A673 (cell line): ENCODE measurements around the gene LCLAT1. TPM values are rescaled to one million over a fixed set of nuclear protein-coding genes. Genes with fewer than 3 reads are reported as not detected.

ENCODE experiments used
- BruUV-seq: library from RNA; stranded (reverse); fragments of 400-500 nt; replicated peaks from 2 replicates; lab custom pipeline; 2021; lab: Mats Ljungman, UMichigan
- CTCF ChIA-PET: fragments of 300-600 bp; sonication (Branson Sonifier 250); formaldehyde crosslinking; loops from one replicate; lab custom pipeline; 2022; ENCODE audit warnings: antibody characterized with exemption; lab: Charles Lee
- POLR2A ChIA-PET: fragments of 300-600 bp; sonication (Branson Sonifier 250); formaldehyde crosslinking; loops from one replicate; lab custom pipeline; 2022; ENCODE audit warnings: antibody characterized with exemption; ENCODE audit not compliant: low non-redundant PET; lab: Charles Lee
- DNase-seq: peaks from one replicate; pipeline ENCODE4 v3.0.0-alpha.2; 2015; ENCODE audit warnings: low spot score
- H3K27ac ChIP-seq: fragments of 200-600 bp; sonication (generic); 2 replicates; pipeline ENCODE4 v1.5.1; 2016; ENCODE audit warnings: mixed run types, low read depth, mild to moderate bottlenecking, mixed read lengths, antibody characterized with exemption, low read length; ENCODE audit not compliant: poor library complexity, severe bottlenecking
- H3K27me3 ChIP-seq: fragments of 200-600 bp; sonication (generic); replicated peaks from 2 replicates; pipeline ENCODE4 v1.6.1; 2017; ENCODE audit warnings: mixed run types, low read depth, mild to moderate bottlenecking, mixed read lengths, antibody characterized with exemption, low read length; ENCODE audit not compliant: insufficient read depth, poor library complexity
- H3K36me3 ChIP-seq: fragments of 200-600 bp; sonication (generic); 2 replicates; pipeline ENCODE4 v1.6.1; 2016; ENCODE audit warnings: mixed run types, mild to moderate bottlenecking, mixed read lengths, antibody characterized with exemption, low read length; ENCODE audit not compliant: insufficient read depth, poor library complexity, severe bottlenecking
- H3K4me1 ChIP-seq: fragments of 200-600 bp; sonication (generic); 2 replicates; pipeline ENCODE4 v1.6.1; 2017; ENCODE audit warnings: mixed run types, mild to moderate bottlenecking, mixed read lengths, antibody characterized with exemption, low read length; ENCODE audit not compliant: insufficient read depth, poor library complexity, severe bottlenecking
- H3K4me3 ChIP-seq: fragments of 200-600 bp; sonication (generic); 2 replicates; pipeline ENCODE4 v1.5.1; 2016; ENCODE audit warnings: low read depth, mixed run types, mild to moderate bottlenecking, mixed read lengths, low read length; ENCODE audit not compliant: poor library complexity, severe bottlenecking
- H3K9me3 ChIP-seq: fragments of 200-600 bp; sonication (generic); 2 replicates; pipeline ENCODE4 v1.6.1; 2016; ENCODE audit warnings: mixed run types, low read depth, mild to moderate bottlenecking, mixed read lengths, antibody characterized with exemption, low read length; ENCODE audit not compliant: poor library complexity, severe bottlenecking
- CTCF ChIP-seq: fragments of 300-800, 200-600 bp; sonication (generic); conservative IDR thresholded peaks from 2 replicates; pipeline ENCODE4 v1.5.1; 2017; ENCODE audit warnings: low read depth, mild to moderate bottlenecking, antibody characterized with exemption, low read length, moderate library complexity, mixed read lengths
- EZH2 ChIP-seq: fragments of 200-600 bp; sonication (generic); IDR thresholded peaks from 2 replicates; pipeline ENCODE4 v1.6.1; 2017; ENCODE audit warnings: borderline replicate concordance, low read depth, mild to moderate bottlenecking, mixed read lengths, antibody characterized with exemption, low read length; ENCODE audit not compliant: poor library complexity, severe bottlenecking
- intact Hi-C: fragments of 100-400 bp; cut with micrococcal nuclease; formaldehyde crosslinking; loops from one replicate; pipeline ENCODE4 v1.10.0; 2022; ENCODE audit not compliant: unreplicated experiment
- total RNA-seq: library from RNA; stranded (reverse); gene quantifications from 2 replicates; pipeline ENCODE4 v1.2.3, GENCODE V29; 2021

Gene LCLAT1
- total RNA-seq, 1 experiment from 2014 or later = 35.3 TPM

DNA sequence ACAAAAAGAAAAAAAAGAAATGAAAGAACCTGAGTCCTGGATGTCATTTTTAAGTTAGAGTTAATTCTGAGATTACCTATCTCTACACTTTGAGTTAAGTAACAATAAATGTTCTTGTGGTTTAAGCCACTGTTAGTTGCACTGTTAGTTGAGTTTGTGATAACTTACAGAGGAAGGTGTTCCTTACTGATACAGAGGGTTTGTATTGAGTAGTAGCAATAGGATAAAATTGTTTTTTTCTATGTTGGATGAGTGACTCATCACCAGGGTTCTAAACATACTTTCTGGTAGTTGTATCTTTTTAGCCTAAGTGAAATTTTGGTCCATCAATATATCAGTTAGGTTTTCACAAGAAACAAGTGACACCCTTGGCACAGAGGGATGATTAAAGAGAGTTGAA is 4.0 kb upstream of the LCLAT1 start:
- ChIA-PET CTCF (no interaction called here), POLR2A (no interaction called here)
- BruUV-seq = no TSS peak
- intact Hi-C loops = loop anchor here (10.0 kb wide), 1 partner anchor 208 kb away; the partner anchor contains the start of gene LBH
- H3K4me1 ChIP-seq = peaks cover 3% of the 10 kb centered on the region
- no peak for DNase-seq
- no peaks in the 10 kb centered on the region for H3K9me3 ChIP-seq
- H3K27me3 ChIP-seq = no peaks in the 10 kb centered on the region
- no peak overlapping the region for H3K27ac ChIP-seq
- TF ChIP-seq EZH2 (no peak), CTCF (no peak)
- H3K4me3 ChIP-seq = no peak overlapping the region
- no peaks in the 10 kb centered on the region for H3K36me3 ChIP-seq

DNA sequence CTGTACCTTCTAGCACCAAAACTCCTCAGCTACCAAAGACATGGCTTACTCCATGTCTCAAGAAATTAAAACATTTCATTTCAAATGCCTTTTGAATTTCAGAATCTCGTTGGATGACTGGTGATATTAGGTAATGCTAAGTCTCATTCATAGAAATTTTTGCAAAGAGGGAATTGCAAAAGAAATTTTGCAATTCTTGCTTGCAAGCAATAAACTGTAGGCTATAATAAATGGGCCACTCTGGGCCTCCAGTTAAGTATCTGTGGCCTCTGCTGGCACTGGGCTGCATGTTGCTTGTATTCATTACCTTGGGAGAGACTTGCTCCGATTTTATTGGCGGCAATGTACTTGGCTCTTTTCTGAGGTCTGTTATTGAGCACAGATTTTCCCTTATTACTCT is 2.8 kb upstream of the LCLAT1 start:
- peaks cover 11% of the 10 kb centered on the region for H3K4me1 ChIP-seq
- BruUV-seq = no TSS peak
- H3K36me3 ChIP-seq = no peaks in the 10 kb centered on the region
- intact Hi-C loops = loop anchor here (10.0 kb wide), 1 partner anchor 209 kb away; the partner anchor contains the start of gene LBH
- no peaks in the 10 kb centered on the region for H3K27me3 ChIP-seq
- no peak overlapping the region for H3K27ac ChIP-seq
- no peak for DNase-seq
- ChIA-PET CTCF (no interaction called here), POLR2A (no interaction called here)
- no peak for TF ChIP-seq CTCF
- no peak for TF ChIP-seq EZH2
- no peak overlapping the region for H3K4me3 ChIP-seq
- no peaks in the 10 kb centered on the region for H3K9me3 ChIP-seq

DNA sequence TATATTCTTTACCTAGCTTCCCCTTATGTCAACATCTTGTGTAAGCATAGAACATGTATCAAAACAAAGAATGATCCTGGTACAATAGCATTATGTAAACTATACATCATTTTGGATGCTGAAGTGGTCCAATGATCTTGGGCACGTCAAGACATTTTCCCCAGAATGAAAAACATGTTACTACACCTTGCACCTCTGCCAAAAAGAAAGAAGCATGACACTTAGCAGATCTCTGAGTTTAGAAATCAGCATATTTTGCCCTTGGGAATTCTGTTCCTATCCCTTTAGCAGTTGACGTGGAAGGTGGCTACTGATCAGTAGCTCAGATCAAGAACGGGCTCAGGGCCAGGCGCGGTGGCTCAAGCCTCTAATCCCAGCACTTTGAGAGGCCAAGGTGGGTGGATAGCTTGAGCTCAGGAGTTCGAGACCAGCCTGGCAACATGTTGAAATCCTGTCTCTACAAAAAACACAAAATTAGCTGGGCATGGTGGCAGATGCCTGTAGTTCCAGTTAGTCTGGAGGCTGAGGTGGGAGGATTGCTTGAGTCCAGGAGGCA is 1.7 kb upstream of the LCLAT1 start:
- intact Hi-C loops = loop anchor here (10.0 kb wide), 1 partner anchor 211 kb away; the partner anchor contains the start of gene LBH

More for the DNA sequence above, 1.7 kb upstream of the LCLAT1 start:
- BruUV-seq = no TSS peak
- DNase-seq = no peak
- no peak for TF ChIP-seq EZH2
- no peak for TF ChIP-seq CTCF
- H3K27ac ChIP-seq = no peak overlapping the region
- H3K36me3 ChIP-seq = no peaks in the 10 kb centered on the region
- ChIA-PET CTCF (no interaction called here), POLR2A (no interaction called here)
- H3K27me3 ChIP-seq = no peaks in the 10 kb centered on the region
- H3K4me1 ChIP-seq = peaks cover 11% of the 10 kb centered on the region
- no peak overlapping the region for H3K4me3 ChIP-seq
- H3K9me3 ChIP-seq = no peaks in the 10 kb centered on the region
